ENCODE results near the gene LCNL1.

Gene LCNL1

GRCh38 chr9:136977223-136977622 lies 5.6 kb upstream of the LCNL1 start, which contains the start of gene PTGDS:
Gene PTGDS (plus strand): TSS chr9:136977504. CDS start chr9:136977579, 75 bp downstream.
- TF ChIP-seq CTCF (IDR thresholded peaks at IDR 0.05): no peak

- no peak for TF ChIP-seq CTCF (IDR thresholded peaks at IDR 0.05)
Observed at GRCh38 chr9:136977649-136978072, 5.1 kb upstream of the LCNL1 start.

GRCh38 chr9:136978073-136978864 lies 4.5 kb upstream of the LCNL1 start:
- no peak for TF ChIP-seq CTCF (IDR thresholded peaks at IDR 0.05)

GRCh38 chr9:136978865-136979544 lies 3.8 kb upstream of the LCNL1 start:
- TF ChIP-seq CTCF (IDR thresholded peaks at IDR 0.05): no peak

DNA sequence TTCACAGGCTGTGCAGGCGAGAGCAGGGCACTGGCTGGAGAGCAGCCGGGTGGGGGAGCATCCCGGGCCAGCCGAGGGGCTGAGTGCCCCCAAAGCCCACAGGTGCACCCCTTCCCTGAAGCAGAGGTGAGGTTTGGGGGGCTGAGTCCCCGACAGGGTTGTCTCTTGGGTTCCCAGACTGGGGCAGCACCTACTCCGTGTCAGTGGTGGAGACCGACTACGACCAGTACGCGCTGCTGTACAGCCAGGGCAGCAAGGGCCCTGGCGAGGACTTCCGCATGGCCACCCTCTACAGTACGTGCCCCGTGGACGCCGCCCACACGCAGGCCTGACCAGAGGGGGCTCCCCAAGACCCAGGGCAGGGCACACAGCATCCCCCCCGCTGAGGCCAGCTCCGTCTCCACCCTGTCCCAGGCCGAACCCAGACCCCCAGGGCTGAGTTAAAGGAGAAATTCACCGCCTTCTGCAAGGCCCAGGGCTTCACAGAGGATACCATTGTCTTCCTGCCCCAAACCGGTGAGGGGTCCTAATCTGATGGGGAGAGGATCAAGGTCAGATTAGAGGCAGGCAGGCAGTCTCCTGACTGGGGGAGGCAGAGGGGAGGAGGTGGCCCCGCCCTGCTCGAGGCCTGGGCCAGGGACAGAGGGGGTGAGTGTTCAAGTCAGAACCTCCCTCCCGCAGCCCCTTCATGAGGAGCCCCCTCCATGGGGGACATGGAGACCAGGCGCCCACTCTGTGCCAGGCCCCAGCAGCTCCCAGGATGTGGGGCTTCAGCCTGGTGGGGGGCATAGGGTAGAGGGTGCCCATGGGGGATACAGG lies 2.8 kb upstream of the LCNL1 start:
- no peak for TF ChIP-seq CTCF (IDR thresholded peaks at IDR 0.05)

GRCh38 chr9:136980669-136981478 lies 1.9 kb upstream of the LCNL1 start:
- no peak for TF ChIP-seq CTCF (IDR thresholded peaks at IDR 0.05)
